HFFc6 (cell line): ENCODE measurements around the gene BMP6. TPM values are rescaled to one million over a fixed set of nuclear protein-coding genes. Genes with fewer than 3 reads are reported as not detected.

Experiments used
- DNase-seq: peaks from one replicate; pipeline ENCODE4 v3.0.0-alpha.2; 2018
- H3K27ac Mint-ChIP-seq: 2 replicates; pipeline ENCODE4 v1.8.0; 2020; ENCODE audit warnings: mild to moderate bottlenecking, mixed read lengths
- H3K27me3 Mint-ChIP-seq: 2 replicates; pipeline ENCODE4 v1.8.0; 2021; ENCODE audit warnings: mild to moderate bottlenecking, moderate library complexity, mixed read lengths; ENCODE audit not compliant: insufficient read depth
- H3K36me3 Mint-ChIP-seq: 2 replicates; pipeline ENCODE4 v1.8.0; 2021; ENCODE audit warnings: low read depth, mixed read lengths
- H3K4me1 Mint-ChIP-seq: 2 replicates; pipeline ENCODE4 v1.8.0; 2020; ENCODE audit warnings: low read depth, mixed read lengths
- H3K4me3 Mint-ChIP-seq: 2 replicates; pipeline ENCODE4 v1.8.0; 2020; ENCODE audit warnings: mild to moderate bottlenecking, moderate library complexity, mixed read lengths
- H3K9me3 Mint-ChIP-seq: 2 replicates; pipeline ENCODE4 v1.8.0; 2020; ENCODE audit warnings: mild to moderate bottlenecking, mixed read lengths
- total RNA-seq, 6 experiments: library from RNA; stranded (reverse); fragmentation: NEBNext Ultra II Directional; extraction: Animal tissue kit (Norgen Biotek cat#: 25700); gene quantifications; 2 replicates in 1 of 6; 3 replicates in 5 of 6; pipeline ENCODE4 v1.2.3, GENCODE V29; 2021
- TF ChIP-seq, protein P1 (sequence below): fragments of 200-600 bp; sonication (generic); IDR thresholded peaks from 2 replicates; pipeline ENCODE4 v1.5.0; 2021; ENCODE audit warnings: antibody characterized with exemption, mild to moderate bottlenecking

Gene BMP6
- total RNA-seq, 6 experiments from 2014 or later = 0.05 to 0.43 (median 0.11) TPM; not detected in 1

DNA sequence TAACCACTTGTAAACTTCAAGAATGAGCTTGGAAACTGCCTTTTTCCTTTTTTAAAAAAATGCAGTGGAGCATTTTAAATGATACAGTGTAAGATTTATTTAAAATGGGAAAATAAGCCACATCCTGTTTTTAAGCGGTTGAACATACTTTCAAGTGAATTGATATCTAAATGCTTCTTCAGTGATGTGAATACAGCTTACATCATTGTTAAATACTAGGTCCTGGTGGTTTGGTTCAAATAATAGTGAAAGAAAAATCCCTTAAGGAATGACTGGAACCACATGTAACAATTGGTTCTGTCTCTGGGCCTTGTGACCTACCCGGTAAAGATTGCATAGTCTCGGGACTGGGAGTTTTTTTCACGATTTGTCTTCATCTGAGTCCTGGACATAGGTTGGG is 44.2 kb downstream of the BMP6 start:
- no peak for DNase-seq
- H3K4me1 Mint-ChIP-seq = peaks cover 22% of the 10 kb centered on the region

DNA sequence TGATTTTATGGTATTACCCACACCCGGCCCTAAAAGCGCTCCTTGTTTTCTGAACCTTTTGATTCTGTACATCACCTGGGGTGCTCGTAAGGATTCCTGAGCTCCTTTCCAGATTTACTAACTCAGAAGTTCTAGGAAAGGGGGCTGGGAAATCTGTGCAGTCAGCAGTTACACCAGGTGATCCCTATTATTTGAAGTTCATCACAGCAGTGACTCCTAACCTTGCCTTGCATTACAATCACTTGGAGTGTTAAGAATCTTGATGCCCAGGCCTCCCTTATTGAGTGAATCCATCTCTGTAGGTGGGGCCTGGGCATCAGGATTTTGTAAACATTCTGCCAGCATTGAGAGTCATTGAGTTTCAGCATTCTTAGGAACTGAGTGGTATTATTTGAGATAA is 44.7 kb downstream of the BMP6 start:
- TF ChIP-seq, protein P1, sequence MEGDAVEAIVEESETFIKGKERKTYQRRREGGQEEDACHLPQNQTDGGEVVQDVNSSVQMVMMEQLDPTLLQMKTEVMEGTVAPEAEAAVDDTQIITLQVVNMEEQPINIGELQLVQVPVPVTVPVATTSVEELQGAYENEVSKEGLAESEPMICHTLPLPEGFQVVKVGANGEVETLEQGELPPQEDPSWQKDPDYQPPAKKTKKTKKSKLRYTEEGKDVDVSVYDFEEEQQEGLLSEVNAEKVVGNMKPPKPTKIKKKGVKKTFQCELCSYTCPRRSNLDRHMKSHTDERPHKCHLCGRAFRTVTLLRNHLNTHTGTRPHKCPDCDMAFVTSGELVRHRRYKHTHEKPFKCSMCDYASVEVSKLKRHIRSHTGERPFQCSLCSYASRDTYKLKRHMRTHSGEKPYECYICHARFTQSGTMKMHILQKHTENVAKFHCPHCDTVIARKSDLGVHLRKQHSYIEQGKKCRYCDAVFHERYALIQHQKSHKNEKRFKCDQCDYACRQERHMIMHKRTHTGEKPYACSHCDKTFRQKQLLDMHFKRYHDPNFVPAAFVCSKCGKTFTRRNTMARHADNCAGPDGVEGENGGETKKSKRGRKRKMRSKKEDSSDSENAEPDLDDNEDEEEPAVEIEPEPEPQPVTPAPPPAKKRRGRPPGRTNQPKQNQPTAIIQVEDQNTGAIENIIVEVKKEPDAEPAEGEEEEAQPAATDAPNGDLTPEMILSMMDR = no peak
- H3K36me3 Mint-ChIP-seq = peaks cover 4% of the 10 kb centered on the region
- H3K27ac Mint-ChIP-seq = no peak overlapping the region
- peaks cover 20% of the 10 kb centered on the region for H3K4me1 Mint-ChIP-seq
- no peak for DNase-seq
- peaks cover 18% of the 10 kb centered on the region for H3K27me3 Mint-ChIP-seq
- H3K4me3 Mint-ChIP-seq = no peak overlapping the region
- peaks cover 4% of the 10 kb centered on the region; the same call in 1 of the 2 replicates for H3K9me3 Mint-ChIP-seq

More for the DNA sequence above, 44.2 kb downstream of the BMP6 start:
- peaks cover 18% of the 10 kb centered on the region for H3K27me3 Mint-ChIP-seq
- peaks cover 6% of the 10 kb centered on the region; the same call in 1 of the 2 replicates for H3K9me3 Mint-ChIP-seq
- H3K27ac Mint-ChIP-seq = no peak overlapping the region
- TF ChIP-seq, protein P1 = no peak
- H3K4me3 Mint-ChIP-seq = no peak overlapping the region
- H3K36me3 Mint-ChIP-seq = peaks cover 7% of the 10 kb centered on the region

DNA sequence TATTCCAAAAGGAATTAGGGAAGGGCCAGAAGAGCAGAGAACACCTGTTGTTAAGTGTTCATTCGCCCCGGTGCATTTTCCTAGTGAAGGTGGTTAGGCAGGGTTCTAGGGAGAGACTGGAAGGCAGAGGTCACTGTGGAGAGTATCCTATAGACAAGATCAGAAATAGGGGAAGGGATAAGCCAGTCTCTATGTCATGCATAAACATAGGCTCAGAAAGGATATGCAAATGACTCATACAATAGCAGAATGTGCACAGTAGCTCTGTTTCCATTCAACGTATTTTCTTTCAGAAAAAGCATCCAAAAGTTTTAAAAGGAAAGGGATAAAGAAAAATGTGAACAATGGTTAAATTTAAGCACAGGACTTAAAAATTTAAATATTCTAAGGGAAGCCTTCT is 47.4 kb downstream of the BMP6 start:
- DNase-seq = no peak
- Mint-ChIP-seq H3K36me3 (no peaks in the 10 kb centered on the region), H3K27ac (no peak overlapping the region), H3K9me3 (no peaks in the 10 kb centered on the region), H3K4me3 (no peak overlapping the region), H3K4me1 (peaks cover 12% of the 10 kb centered on the region), H3K27me3 (peaks cover 32% of the 10 kb centered on the region)
- TF ChIP-seq, protein P1 = no peak

DNA sequence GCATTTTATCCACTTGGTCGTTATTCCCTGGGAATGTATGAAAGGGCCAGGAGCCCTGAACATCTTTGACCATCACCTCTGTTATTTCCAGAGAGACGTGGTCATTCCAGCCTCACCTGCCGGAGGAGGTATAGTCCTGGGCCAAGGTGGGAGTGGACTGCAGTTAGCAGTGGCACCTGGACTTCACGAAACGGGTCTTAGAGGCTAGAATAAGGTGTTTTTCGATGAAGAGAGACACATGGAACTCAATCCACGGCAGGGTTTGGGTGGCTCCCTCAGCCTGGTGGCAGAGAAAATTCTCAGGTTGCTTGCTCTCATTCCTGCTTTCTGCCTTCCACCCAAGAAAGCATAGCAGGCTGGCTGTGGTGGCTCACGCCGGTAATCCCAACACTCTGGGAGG is 48.0 kb downstream of the BMP6 start:
- Mint-ChIP-seq H3K4me3 (no peak overlapping the region), H3K36me3 (no peaks in the 10 kb centered on the region), H3K4me1 (peaks cover 12% of the 10 kb centered on the region), H3K27ac (no peak overlapping the region), H3K27me3 (peaks cover 33% of the 10 kb centered on the region), H3K9me3 (no peaks in the 10 kb centered on the region)
- DNase-seq = no peak
- TF ChIP-seq, protein P1 = no peak

DNA sequence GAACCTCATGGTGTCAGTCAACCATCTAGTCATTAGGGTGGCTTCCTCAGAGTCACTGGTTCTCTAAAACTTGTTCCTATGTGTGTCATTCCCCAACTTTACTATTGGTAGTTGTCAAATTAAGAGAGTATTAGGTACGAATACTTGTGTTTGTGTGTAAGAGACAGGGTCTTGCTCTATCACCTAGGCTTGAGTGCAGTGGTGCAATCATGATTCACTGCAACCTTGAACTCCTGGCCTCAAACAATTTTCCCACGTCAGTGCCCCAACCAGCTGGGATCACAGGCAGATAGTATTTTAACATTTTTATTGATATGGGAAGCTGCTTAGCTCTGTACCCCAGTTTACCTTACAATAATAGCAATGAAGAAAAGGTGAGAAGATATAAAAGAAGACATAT is 50.6 kb downstream of the BMP6 start:
- peaks cover 32% of the 10 kb centered on the region for H3K27me3 Mint-ChIP-seq
- no peak for DNase-seq
- no peak overlapping the region for H3K4me3 Mint-ChIP-seq
- no peak overlapping the region for H3K27ac Mint-ChIP-seq
- H3K4me1 Mint-ChIP-seq = no peaks in the 10 kb centered on the region
- TF ChIP-seq, protein P1 = no peak
- no peaks in the 10 kb centered on the region for H3K9me3 Mint-ChIP-seq
- no peaks in the 10 kb centered on the region for H3K36me3 Mint-ChIP-seq

DNA sequence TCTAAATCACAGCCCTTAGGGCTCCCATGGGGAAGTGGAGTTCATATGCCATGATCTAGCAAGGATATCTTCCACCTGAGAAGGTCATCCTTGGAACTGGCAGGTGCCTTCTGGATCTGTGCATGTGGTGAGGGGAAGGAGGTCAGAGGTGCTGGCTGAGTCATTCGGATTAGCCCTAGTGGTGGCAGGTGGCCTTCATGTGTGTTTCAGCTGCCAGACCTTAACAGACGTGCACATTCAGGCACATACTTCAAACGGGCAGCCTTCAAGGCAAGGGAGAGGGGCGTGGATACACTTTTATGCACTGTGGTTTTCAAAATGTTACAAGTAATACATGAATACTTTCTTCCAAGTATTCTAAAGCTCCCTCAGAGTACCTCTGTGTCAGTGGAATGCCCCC is 51.2 kb downstream of the BMP6 start:
- H3K4me1 Mint-ChIP-seq = no peaks in the 10 kb centered on the region
- TF ChIP-seq, protein P1 = no peak
- H3K4me3 Mint-ChIP-seq = no peak overlapping the region
- no peak for DNase-seq
- H3K36me3 Mint-ChIP-seq = no peaks in the 10 kb centered on the region
- H3K27me3 Mint-ChIP-seq = peaks cover 34% of the 10 kb centered on the region
- no peaks in the 10 kb centered on the region for H3K9me3 Mint-ChIP-seq
- H3K27ac Mint-ChIP-seq = no peak overlapping the region
